IMR-90 (cell line): ENCODE results near the gene CXCL8. TPM values are rescaled to one million over a fixed set of nuclear protein-coding genes. Genes with fewer than 3 reads are reported as not detected.

Source experiments
- ATAC-seq: fragments of 200-7000 bp; cut with Tn5 transposase; 2 replicates; pipeline ENCODE4 v1.9.1; 2020; ENCODE audit warnings: low read depth, mild to moderate bottlenecking, moderate library complexity
- BruUV-seq: library from RNA; stranded (reverse); fragments of 400-500 nt; replicated peaks from 2 replicates; lab custom pipeline; 2021; lab: Mats Ljungman, UMichigan
- CTCF ChIA-PET: fragments of 300-600 bp; formaldehyde crosslinking; extraction: SDS; loops from one replicate; lab custom pipeline; 2021; ENCODE audit warnings: antibody characterized with exemption; lab: Yijun Ruan, JAX
- POLR2A ChIA-PET: fragments of 300-600 bp; sonication (Branson Sonifier 250); formaldehyde crosslinking; loops from one replicate; lab custom pipeline; 2022; ENCODE audit warnings: antibody characterized with exemption; ENCODE audit not compliant: unreplicated experiment; lab: Charles Lee
- DNase-seq: peaks from one replicate; pipeline ENCODE4 v3.0.0; 2013
- H2AFZ ChIP-seq: replicated peaks from 2 replicates; pipeline ENCODE3; 2013; ENCODE audit warnings: low read length, mild to moderate bottlenecking; ENCODE audit not compliant: poor library complexity
- H2AK5ac ChIP-seq: 2 replicates; pipeline ENCODE4 v1.6.1; 2013; ENCODE audit warnings: low read depth, low read length, inconsistent platforms
- H2AK9ac ChIP-seq: replicated peaks from 2 replicates; pipeline ENCODE3; 2013; ENCODE audit warnings: mild to moderate bottlenecking, low read depth, low read length, moderate library complexity; ENCODE audit not compliant: poor library complexity
- H2BK120ac ChIP-seq: 2 replicates; pipeline ENCODE4 v1.6.1; 2013; ENCODE audit warnings: low read depth, low read length, inconsistent platforms
- H2BK15ac ChIP-seq: 3 replicates; pipeline ENCODE4 v1.6.1; 2013; ENCODE audit warnings: low read depth, low read length, inconsistent platforms
- H2BK20ac ChIP-seq: 2 replicates; pipeline ENCODE4 v1.6.1; 2013; ENCODE audit warnings: low read depth, mild to moderate bottlenecking, inconsistent platforms, low read length, moderate library complexity
- H2BK5ac ChIP-seq: 2 replicates; pipeline ENCODE4 v1.6.1; 2013; ENCODE audit warnings: mild to moderate bottlenecking, low read depth, low read length, inconsistent platforms; ENCODE audit not compliant: poor library complexity, severe bottlenecking
- H3K14ac ChIP-seq: replicated peaks from 2 replicates; pipeline ENCODE4 v1.6.1; 2013; ENCODE audit warnings: low read depth, low read length, inconsistent platforms
- H3K18ac ChIP-seq: 2 replicates; pipeline ENCODE4 v1.6.1; 2013; ENCODE audit warnings: low read depth, low read length, control low read depth
- H3K23ac ChIP-seq: 2 replicates; pipeline ENCODE4 v1.6.1; 2013; ENCODE audit warnings: low read depth, low read length, inconsistent platforms
- H3K27ac ChIP-seq: 2 replicates; pipeline ENCODE4 v1.5.1; 2013; ENCODE audit warnings: mild to moderate bottlenecking, control low read depth, low read length; ENCODE audit not compliant: insufficient read depth
- H3K27me3 ChIP-seq: 2 replicates; pipeline ENCODE4 v1.6.1; 2013; ENCODE audit warnings: low read length; ENCODE audit not compliant: control insufficient read depth, insufficient read depth
- H3K36me3 ChIP-seq: 2 replicates; pipeline ENCODE4 v1.6.1; 2013; ENCODE audit warnings: low read length, mixed read lengths; ENCODE audit not compliant: control insufficient read depth, insufficient read depth
- H3K4ac ChIP-seq: 2 replicates; pipeline ENCODE4 v1.6.1; 2013; ENCODE audit warnings: low read depth, low read length, inconsistent platforms
- H3K4me1 ChIP-seq: 2 replicates; pipeline ENCODE4 v1.6.1; 2013; ENCODE audit warnings: low read length, mixed read lengths; ENCODE audit not compliant: control insufficient read depth, insufficient read depth
- H3K4me2 ChIP-seq: 2 replicates; pipeline ENCODE4 v1.6.1; 2013; ENCODE audit warnings: low read depth, mild to moderate bottlenecking, control low read depth, low read length, moderate library complexity
- H3K4me3 ChIP-seq: 2 replicates; pipeline ENCODE4 v1.5.1; 2013; ENCODE audit warnings: low read depth, mild to moderate bottlenecking, control low read depth, low read length, moderate library complexity; ENCODE audit not compliant: insufficient read depth
- H3K56ac ChIP-seq: 2 replicates; pipeline ENCODE4 v1.6.1; 2013; ENCODE audit warnings: low read length, inconsistent platforms; ENCODE audit not compliant: insufficient read depth; ENCODE audit errors: extremely low read depth
- H3K79me1 ChIP-seq, 2 experiments: 2 replicates each; pipeline ENCODE4 v1.6.1; 2013; ENCODE audit warnings: low read length in 2 of 2, inconsistent platforms in 1 of 2, low read depth in 1 of 2
- H3K9ac ChIP-seq: 2 replicates; pipeline ENCODE4 v1.6.1; 2013; ENCODE audit warnings: low read depth, low read length, control low read depth
- H3K9me1 ChIP-seq: 2 replicates; pipeline ENCODE4 v1.6.1; 2013; ENCODE audit warnings: low read length, inconsistent platforms; ENCODE audit not compliant: insufficient read depth
- H3K9me3 ChIP-seq: 2 replicates; pipeline ENCODE4 v1.6.1; 2013; ENCODE audit warnings: low read length; ENCODE audit not compliant: control insufficient read depth, insufficient read depth
- H4K20me1 ChIP-seq: 2 replicates; pipeline ENCODE4 v1.6.1; 2013; ENCODE audit warnings: low read length, inconsistent platforms; ENCODE audit not compliant: insufficient read depth
- H4K5ac ChIP-seq: 2 replicates; pipeline ENCODE4 v1.6.1; 2013; ENCODE audit warnings: mild to moderate bottlenecking, low read depth, low read length, control low read depth
- H4K8ac ChIP-seq, 2 experiments: 2 replicates each; pipeline ENCODE4 v1.6.1; 2013; ENCODE audit warnings: low read depth in 2 of 2, low read length in 2 of 2, control low read depth in 1 of 2, inconsistent platforms in 1 of 2
- H4K91ac ChIP-seq: 2 replicates; pipeline ENCODE4 v1.6.1; 2013; ENCODE audit warnings: low read depth, low read length, inconsistent platforms; ENCODE audit not compliant: insufficient read depth
- BHLHE40 ChIP-seq: fragments of 150-350 bp; IDR thresholded peaks from 2 replicates; pipeline ENCODE4 v1.6.1; 2016; ENCODE audit warnings: mild to moderate bottlenecking, low read depth, low read length
- CEBPB ChIP-seq: IDR thresholded peaks from 2 replicates; pipeline ENCODE4 v1.6.1; 2012; ENCODE audit warnings: low read depth, low read length, improper control_type of control experiment
- CHD1 ChIP-seq: IDR thresholded peaks from 2 replicates; pipeline ENCODE4 v1.6.1; 2012; ENCODE audit warnings: low read depth, low read length, improper control_type of control experiment
- FOS ChIP-seq: fragments of 150-350 bp; IDR thresholded peaks from 2 replicates; pipeline ENCODE4 v1.6.1; 2016; ENCODE audit warnings: low read depth, low read length
- MAFK ChIP-seq: IDR thresholded peaks from 2 replicates; pipeline ENCODE4 v1.6.1; 2012; ENCODE audit warnings: low read depth, low read length, improper control_type of control experiment
- MAZ ChIP-seq: IDR thresholded peaks from 2 replicates; pipeline ENCODE4 v1.6.1; 2012; ENCODE audit warnings: low read depth, mild to moderate bottlenecking, low read length, improper control_type of control experiment, moderate library complexity, borderline replicate concordance
- MXI1 ChIP-seq: IDR thresholded peaks from 2 replicates; pipeline ENCODE4 v1.6.1; 2012; ENCODE audit warnings: low read depth, mild to moderate bottlenecking, low read length, moderate library complexity, borderline replicate concordance
- NFE2L2 ChIP-seq: fragments of 150-350 bp; IDR thresholded peaks from 2 replicates; pipeline ENCODE4 v1.6.1; 2016; ENCODE audit warnings: low read depth, mild to moderate bottlenecking, low read length
- POLR2A ChIP-seq: IDR thresholded peaks from 2 replicates; pipeline ENCODE4 v1.6.1; 2012; ENCODE audit warnings: mild to moderate bottlenecking, low read depth, low read length
- RAD21 ChIP-seq: IDR thresholded peaks from 2 replicates; pipeline ENCODE4 v1.6.1; 2012; ENCODE audit warnings: low read length, improper control_type of control experiment
- RCOR1 ChIP-seq: IDR thresholded peaks from 2 replicates; pipeline ENCODE4 v1.6.1; 2012; ENCODE audit warnings: mild to moderate bottlenecking, low read length, improper control_type of control experiment; ENCODE audit not compliant: insufficient replicate concordance
- RFX5 ChIP-seq: IDR thresholded peaks from 2 replicates; pipeline ENCODE4 v1.8.0; 2012; ENCODE audit warnings: low read depth, mild to moderate bottlenecking, low read length, moderate library complexity
- SMC3 ChIP-seq: fragments of 150-350 bp; IDR thresholded peaks from 2 replicates; pipeline ENCODE4 v1.6.1; 2016; ENCODE audit warnings: low read depth, mild to moderate bottlenecking, antibody characterized with exemption, low read length, moderate library complexity
- WGBS, 2 experiments: methylation state at CpG; one replicate each; pipeline versions ENCODE4 v1.1.5 to v1.1.7; 2013; ENCODE audit warnings: missing lambda C conversion rate in 2 of 2; ENCODE audit not compliant: insufficient read length in 1 of 2; ENCODE audit errors: extremely low coverage in 2 of 2; 5-methylcytosine and 5-hydroxymethylcytosine counted together
- dilution Hi-C: fragments of 300-500 bp; cut with HindIII; formaldehyde crosslinking; loops from one replicate; pipeline ENCODE4 v1.14.3; 2018; ENCODE audit warnings: low sequenced_read_pairs; ENCODE audit not compliant: unreplicated experiment
- in situ Hi-C: fragments of 300-500 bp; cut with MboI; formaldehyde crosslinking; loops from 3 replicates; pipeline ENCODE4 v1.14.3; 2019; ENCODE audit warnings: low sequenced_read_pairs, inconsistent platforms, mixed read lengths
- intact Hi-C: fragments of 100-400 bp; cut with micrococcal nuclease; formaldehyde crosslinking; loops from 2 replicates; pipeline ENCODE4 v1.10.0; 2022
- polyA plus RNA-seq, 3 experiments: library from polyadenylated mRNA; depleted of rRNA; stranded (reverse); fragments of >200 nt; gene quantifications; 2 replicates each; pipeline ENCODE4 v1.2.3, GENCODE V29; 2012; ENCODE audit warnings: low replicate concordance in 1 of 3
- total RNA-seq: library from RNA; depleted of rRNA; stranded (reverse); fragments of >200 nt; gene quantifications from 2 replicates; pipeline ENCODE4 v1.2.3, GENCODE V29; 2012
- TF ChIP-seq, protein P1 (sequence below): conservative IDR thresholded peaks from 2 replicates; pipeline ENCODE4 v1.5.1; 2012; ENCODE audit warnings: mild to moderate bottlenecking, low read depth, low read length, improper control_type of control experiment
- TF ChIP-seq, protein P2 (sequence below): fragments of 150-350 bp; IDR thresholded peaks from 2 replicates; pipeline ENCODE4 v1.6.1; 2017; ENCODE audit warnings: mild to moderate bottlenecking, antibody characterized with exemption, low read length, low read depth
- TF ChIP-seq, protein P3 (sequence below): fragments of 150-350 bp; IDR thresholded peaks from 2 replicates; pipeline ENCODE4 v1.6.1; 2016; ENCODE audit warnings: low read depth, mild to moderate bottlenecking, low read length, moderate library complexity, borderline replicate concordance

CXCL8 gene
- total and polyA plus RNA-seq, 2 of the 4 experiments (the other 2 are of a cell fraction) = 2.2 to 2.7 TPM

GRCh38 chr4:73762409-73762808 lies 22.0 kb downstream of the CXCL8 start:
- Histone ChIP-seq H3K4me3 (no peak overlapping the region), H4K8ac (no peak overlapping the region), H3K4ac (no peak overlapping the region), H2AFZ (no peak overlapping the region), H3K56ac (no peak overlapping the region), H3K18ac (no peak overlapping the region), H3K9ac (no peak overlapping the region), H3K14ac (no peak overlapping the region), H2BK5ac (no peak overlapping the region), H3K9me1 (no peaks in the 10 kb centered on the region), H2BK15ac (no peak overlapping the region), H2AK9ac (no peak overlapping the region), H3K79me1 (no peaks in the 10 kb centered on the region), H3K4me2 (no peak overlapping the region), H2BK120ac (no peak overlapping the region), H3K9me3 (no peaks in the 10 kb centered on the region), H3K27ac (no peak overlapping the region), H2AK5ac (no peak overlapping the region), H3K4me1 (no peaks in the 10 kb centered on the region), H4K5ac (no peak overlapping the region), H4K20me1 (no peaks in the 10 kb centered on the region), H3K27me3 (no peaks in the 10 kb centered on the region), H2BK20ac (no peak overlapping the region), H4K91ac (no peak overlapping the region), H3K23ac (no peak overlapping the region), H3K36me3 (no peaks in the 10 kb centered on the region)
- ATAC-seq (no peak), DNase-seq (no peak)
- BruUV-seq = no TSS peak
- TF ChIP-seq CHD1 = no peak
- TF ChIP-seq SMC3 = no peak
- TF ChIP-seq MXI1 = no peak
- no peak for TF ChIP-seq RFX5
- no peak for TF ChIP-seq FOS
- TF ChIP-seq CEBPB = no peak
- no peak for TF ChIP-seq MAZ
- no peak for TF ChIP-seq RCOR1
- TF ChIP-seq, protein P1, sequence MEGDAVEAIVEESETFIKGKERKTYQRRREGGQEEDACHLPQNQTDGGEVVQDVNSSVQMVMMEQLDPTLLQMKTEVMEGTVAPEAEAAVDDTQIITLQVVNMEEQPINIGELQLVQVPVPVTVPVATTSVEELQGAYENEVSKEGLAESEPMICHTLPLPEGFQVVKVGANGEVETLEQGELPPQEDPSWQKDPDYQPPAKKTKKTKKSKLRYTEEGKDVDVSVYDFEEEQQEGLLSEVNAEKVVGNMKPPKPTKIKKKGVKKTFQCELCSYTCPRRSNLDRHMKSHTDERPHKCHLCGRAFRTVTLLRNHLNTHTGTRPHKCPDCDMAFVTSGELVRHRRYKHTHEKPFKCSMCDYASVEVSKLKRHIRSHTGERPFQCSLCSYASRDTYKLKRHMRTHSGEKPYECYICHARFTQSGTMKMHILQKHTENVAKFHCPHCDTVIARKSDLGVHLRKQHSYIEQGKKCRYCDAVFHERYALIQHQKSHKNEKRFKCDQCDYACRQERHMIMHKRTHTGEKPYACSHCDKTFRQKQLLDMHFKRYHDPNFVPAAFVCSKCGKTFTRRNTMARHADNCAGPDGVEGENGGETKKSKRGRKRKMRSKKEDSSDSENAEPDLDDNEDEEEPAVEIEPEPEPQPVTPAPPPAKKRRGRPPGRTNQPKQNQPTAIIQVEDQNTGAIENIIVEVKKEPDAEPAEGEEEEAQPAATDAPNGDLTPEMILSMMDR = no peak
- TF ChIP-seq, protein P2, sequence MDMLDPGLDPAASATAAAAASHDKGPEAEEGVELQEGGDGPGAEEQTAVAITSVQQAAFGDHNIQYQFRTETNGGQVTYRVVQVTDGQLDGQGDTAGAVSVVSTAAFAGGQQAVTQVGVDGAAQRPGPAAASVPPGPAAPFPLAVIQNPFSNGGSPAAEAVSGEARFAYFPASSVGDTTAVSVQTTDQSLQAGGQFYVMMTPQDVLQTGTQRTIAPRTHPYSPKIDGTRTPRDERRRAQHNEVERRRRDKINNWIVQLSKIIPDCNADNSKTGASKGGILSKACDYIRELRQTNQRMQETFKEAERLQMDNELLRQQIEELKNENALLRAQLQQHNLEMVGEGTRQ = no peak
- no peak for TF ChIP-seq BHLHE40
- TF ChIP-seq MAFK = no peak
- no peak for TF ChIP-seq POLR2A
- TF ChIP-seq, protein P3, sequence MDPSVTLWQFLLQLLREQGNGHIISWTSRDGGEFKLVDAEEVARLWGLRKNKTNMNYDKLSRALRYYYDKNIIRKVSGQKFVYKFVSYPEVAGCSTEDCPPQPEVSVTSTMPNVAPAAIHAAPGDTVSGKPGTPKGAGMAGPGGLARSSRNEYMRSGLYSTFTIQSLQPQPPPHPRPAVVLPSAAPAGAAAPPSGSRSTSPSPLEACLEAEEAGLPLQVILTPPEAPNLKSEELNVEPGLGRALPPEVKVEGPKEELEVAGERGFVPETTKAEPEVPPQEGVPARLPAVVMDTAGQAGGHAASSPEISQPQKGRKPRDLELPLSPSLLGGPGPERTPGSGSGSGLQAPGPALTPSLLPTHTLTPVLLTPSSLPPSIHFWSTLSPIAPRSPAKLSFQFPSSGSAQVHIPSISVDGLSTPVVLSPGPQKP = no peak
- no peak for TF ChIP-seq RAD21
- TF ChIP-seq NFE2L2 = no peak
- dilution Hi-C loops = no loop called here
- in situ Hi-C loops = no loop called here
- POLR2A ChIA-PET = no interaction called here
- WGBS, 2 experiments = 94% methylated on average over 5 of the region's 7 CpGs; no CpG with 5 or more reads in 1 of the 2 experiments
- intact Hi-C loops = no loop called here
- CTCF ChIA-PET = no interaction called here
